HepG2 (cell line): ENCODE data around the gene VEGFB. TPM values are rescaled to one million over a fixed set of nuclear protein-coding genes. Genes with fewer than 3 reads are reported as not detected.
A peak's percentile ranks its signal among the peaks of the same experiment; 100 is the strongest.

Experiments used
- ATAC-seq: fragments of 200-7000 bp; cut with Tn5 transposase; 3 replicates; pipeline ENCODE4 v1.9.1; 2020; ENCODE audit warnings: mild to moderate bottlenecking, moderate library complexity
- BruUV-seq: library from RNA; stranded (reverse); fragments of 400-500 nt; replicated peaks from 2 replicates; lab custom pipeline; 2021; lab: Mats Ljungman, UMichigan
- CTCF ChIA-PET: fragments of 300-600 bp; formaldehyde crosslinking; extraction: SDS; loops from one replicate; lab custom pipeline; 2021; ENCODE audit warnings: low total read pairs, inconsistent platforms, low intra/inter-chr PET ratio; lab: Yijun Ruan, JAX
- POLR2A ChIA-PET: fragments of 350-600 bp; sonication (Branson Sonifier 250); formaldehyde crosslinking; loops from one replicate; lab custom pipeline; 2020; ENCODE audit warnings: antibody characterized with exemption, inconsistent platforms; lab: Yijun Ruan, JAX
- DNase-seq: peaks from one replicate; pipeline ENCODE4 v3.0.0-alpha.2; 2015; ENCODE audit warnings: low spot score
- FAIRE-seq: peaks from 3 replicates; lab custom pipeline; 2011; peaks lifted over from hg19 to GRCh38; lab: Jason Lieb, UNC
- H2AFZ ChIP-seq: one replicate; pipeline ENCODE4 v1.6.1; 2011; ENCODE audit warnings: low read length, inconsistent platforms
- H3K27ac ChIP-seq: fragments of 300-600 bp; 3 replicates; pipeline ENCODE4 v1.8.0; 2011; ENCODE audit warnings: mixed run types, mild to moderate bottlenecking, mixed read lengths, low read length, inconsistent platforms; ENCODE audit not compliant: insufficient read depth; ENCODE audit errors: extremely low read length
- H3K27me3 ChIP-seq, 2 experiments: fragments of 200-600 bp in 1 of 2; 2 replicates in 1 of 2; 3 replicates in 1 of 2; pipeline versions ENCODE4 v1.6.0 to v1.8.0; 2011; ENCODE audit warnings: low read length in 2 of 2, mild to moderate bottlenecking in 2 of 2, moderate library complexity in 2 of 2, inconsistent platforms in 1 of 2; ENCODE audit not compliant: insufficient read depth in 2 of 2, control insufficient read depth in 1 of 2
- H3K36me3 ChIP-seq, 2 experiments: fragments of 200-600 bp in 1 of 2; replicated peaks in 1 of 2; 2 replicates in 1 of 2; 3 replicates in 1 of 2; pipeline versions ENCODE4 v1.5.1 to v1.8.0; 2011; ENCODE audit warnings: low read length in 2 of 2, inconsistent platforms in 1 of 2; ENCODE audit not compliant: insufficient read depth in 2 of 2, control insufficient read depth in 1 of 2
- H3K4me1 ChIP-seq: 2 replicates; pipeline ENCODE4 v1.5.1; 2012; ENCODE audit warnings: low read length, inconsistent platforms; ENCODE audit not compliant: insufficient read depth
- H3K4me2 ChIP-seq: 2 replicates; pipeline ENCODE4 v1.6.0; 2011; ENCODE audit warnings: low read depth, low read length, inconsistent platforms
- H3K4me3 ChIP-seq, 3 experiments: fragments of 200-600 bp in 1 of 3; sonication (generic), shearing (Covaris generic) in 1 of 3; replicated peaks in 1 of 3; 2 replicates each; pipeline ENCODE4 v1.5.1; 2011 to 2016; ENCODE audit warnings: low read length in 3 of 3, inconsistent platforms in 2 of 3, low read depth in 2 of 3, mild to moderate bottlenecking in 2 of 3, control low read depth in 1 of 3, mixed read lengths in 1 of 3; ENCODE audit not compliant: insufficient read depth in 1 of 3
- H3K79me2 ChIP-seq: one replicate; pipeline ENCODE4 v1.6.1; 2011; ENCODE audit warnings: low read length, inconsistent platforms; ENCODE audit not compliant: insufficient read depth
- H3K9ac ChIP-seq: 2 replicates; pipeline ENCODE4 v1.6.0; 2011; ENCODE audit warnings: mild to moderate bottlenecking, low read depth, low read length, inconsistent platforms; ENCODE audit not compliant: insufficient read depth
- H3K9me3 ChIP-seq: 2 replicates; pipeline ENCODE4 v1.5.1; 2012; ENCODE audit warnings: mild to moderate bottlenecking, low read length
- H4K20me1 ChIP-seq: 2 replicates; pipeline ENCODE4 v1.6.0; 2011; ENCODE audit warnings: inconsistent platforms, mild to moderate bottlenecking, low read length, moderate library complexity; ENCODE audit not compliant: insufficient read depth
- MATR3 ChIP-seq: sonication (generic); formaldehyde crosslinking; IDR thresholded peaks from 2 replicates; pipeline ENCODE4 v1.4.0; 2020; ENCODE audit warnings: missing genetic modification reagents
- ZNF329 ChIP-seq: sonication (generic); formaldehyde crosslinking; IDR thresholded peaks from 2 replicates; pipeline ENCODE4 v1.9.0; 2021; ENCODE audit warnings: low read depth, mild to moderate bottlenecking, missing genetic modification reagents
- ZNF34 ChIP-seq: sonication (generic); formaldehyde crosslinking; IDR thresholded peaks from 2 replicates; pipeline ENCODE4 v1.4.0; 2020; ENCODE audit warnings: mild to moderate bottlenecking, missing genetic modification reagents, borderline replicate concordance
- ZNF629 ChIP-seq: sonication (generic); formaldehyde crosslinking; conservative IDR thresholded peaks from 2 replicates; pipeline ENCODE4 v1.5.0; 2020; ENCODE audit warnings: missing genetic modification reagents
- ZNF891 ChIP-seq: sonication (generic); formaldehyde crosslinking; IDR thresholded peaks from 2 replicates; pipeline ENCODE4 v1.5.0; 2020; ENCODE audit warnings: mild to moderate bottlenecking, missing genetic modification reagents
- WGBS: methylation state at CpG from one replicate; pipeline ENCODE4 v1.1.6; 2017; ENCODE audit warnings: low lambda C conversion rate; 5-methylcytosine and 5-hydroxymethylcytosine counted together
- in situ Hi-C: cut with HindIII; loops from 2 replicates; pipeline ENCODE4 v1.10.0; 2017; ENCODE audit warnings: low pct_unique_long_range_greater_than_20kb; ENCODE audit not compliant: extremely low pct_ligation_motif_present
- intact Hi-C: fragments of 100-400 bp; cut with micrococcal nuclease; formaldehyde crosslinking; loops from one replicate; pipeline ENCODE4 v1.10.0; 2022; ENCODE audit not compliant: unreplicated experiment
- polyA plus RNA-seq, 8 experiments: library from polyadenylated mRNA; depleted of rRNA in 3 of 8; stranded (reverse) in 7 of 8; unstranded in 1 of 8; fragments of >200 nt; fragmentation: Illumina TruSeq in 4 of 8; extraction: Trizol in 4 of 8; gene quantifications; 2 replicates each; pipeline versions ENCODE4 v1.2.1 to v1.2.3, GENCODE V29; 2011 to 2016; ENCODE audit warnings: low read depth in 4 of 8, missing spikeins in 1 of 8, mixed read lengths in 1 of 8; ENCODE audit not compliant: insufficient read depth in 1 of 8
- total RNA-seq, 5 experiments: library from RNA; depleted of rRNA; stranded (reverse); fragments of >200 nt; fragmentation: Illumina TruSeq; extraction: Trizol; gene quantifications; 2 replicates each; pipeline ENCODE4 v1.2.3, GENCODE V29; 2016; ENCODE audit warnings: low read depth in 1 of 5
- TF ChIP-seq, protein P1 (sequence below): sonication (generic); formaldehyde crosslinking; IDR thresholded peaks from 2 replicates; pipeline ENCODE4 v1.5.1; 2020; ENCODE audit warnings: missing genetic modification reagents, mild to moderate bottlenecking, borderline replicate concordance
- TF ChIP-seq, protein P2 (sequence below): IDR thresholded peaks from 2 replicates; pipeline ENCODE4 v1.6.1; 2018; ENCODE audit warnings: missing genetic modification reagents

The VEGFB gene
- total and polyA plus RNA-seq, 2 of the 13 experiments (the other 11 are each of a cell fraction or from before 2014, with no cell fraction given), result 9.0 to 11.3 TPM

DNA sequence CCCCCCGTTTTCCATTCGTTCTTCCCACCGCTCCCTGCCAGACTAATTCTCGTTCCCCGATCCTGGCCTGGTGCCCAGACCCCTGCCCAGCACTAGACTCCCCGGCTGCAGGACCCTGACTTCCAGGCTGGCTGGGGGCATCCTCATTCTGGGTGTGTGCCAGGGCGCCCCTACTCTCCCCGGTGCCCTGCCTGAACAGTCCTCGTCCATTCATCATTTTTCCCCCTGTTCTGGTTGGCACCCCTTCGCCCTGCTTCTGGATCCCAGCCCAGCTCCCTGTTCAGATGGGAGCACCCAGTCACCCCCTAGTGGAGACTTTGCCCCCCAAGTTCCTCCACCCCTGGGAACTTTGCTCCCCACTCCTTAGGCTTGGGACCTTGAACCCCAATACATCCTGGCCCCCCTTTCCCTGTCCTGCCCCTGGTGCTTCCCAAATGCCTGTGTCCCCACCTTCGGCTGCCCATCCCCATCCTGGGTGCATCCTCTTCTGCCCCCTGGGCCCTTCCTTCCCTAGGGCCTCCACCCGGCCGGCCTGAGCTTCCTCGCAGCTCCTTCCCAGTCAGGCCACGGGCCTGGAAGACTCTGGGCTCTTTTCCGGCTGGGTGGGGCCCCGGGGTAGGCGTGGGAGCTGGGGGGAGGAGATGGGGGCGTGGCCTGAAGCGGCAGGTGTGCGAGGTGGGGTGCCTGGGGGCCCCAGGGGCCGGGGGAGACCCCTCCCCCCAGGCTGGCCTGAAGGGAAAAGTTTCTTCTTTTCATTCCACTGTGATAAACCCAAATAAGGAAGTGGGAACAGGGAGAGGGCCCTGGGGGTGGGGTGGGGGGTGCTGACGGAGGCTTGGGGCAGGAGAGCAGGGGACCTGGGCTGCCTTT, 17.9 kb downstream of the VEGFB start (continued):
- TF ChIP-seq, protein P1, sequence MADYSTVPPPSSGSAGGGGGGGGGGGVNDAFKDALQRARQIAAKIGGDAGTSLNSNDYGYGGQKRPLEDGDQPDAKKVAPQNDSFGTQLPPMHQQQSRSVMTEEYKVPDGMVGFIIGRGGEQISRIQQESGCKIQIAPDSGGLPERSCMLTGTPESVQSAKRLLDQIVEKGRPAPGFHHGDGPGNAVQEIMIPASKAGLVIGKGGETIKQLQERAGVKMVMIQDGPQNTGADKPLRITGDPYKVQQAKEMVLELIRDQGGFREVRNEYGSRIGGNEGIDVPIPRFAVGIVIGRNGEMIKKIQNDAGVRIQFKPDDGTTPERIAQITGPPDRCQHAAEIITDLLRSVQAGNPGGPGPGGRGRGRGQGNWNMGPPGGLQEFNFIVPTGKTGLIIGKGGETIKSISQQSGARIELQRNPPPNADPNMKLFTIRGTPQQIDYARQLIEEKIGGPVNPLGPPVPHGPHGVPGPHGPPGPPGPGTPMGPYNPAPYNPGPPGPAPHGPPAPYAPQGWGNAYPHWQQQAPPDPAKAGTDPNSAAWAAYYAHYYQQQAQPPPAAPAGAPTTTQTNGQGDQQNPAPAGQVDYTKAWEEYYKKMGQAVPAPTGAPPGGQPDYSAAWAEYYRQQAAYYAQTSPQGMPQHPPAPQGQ, result no peak
- TF ChIP-seq, protein P2, sequence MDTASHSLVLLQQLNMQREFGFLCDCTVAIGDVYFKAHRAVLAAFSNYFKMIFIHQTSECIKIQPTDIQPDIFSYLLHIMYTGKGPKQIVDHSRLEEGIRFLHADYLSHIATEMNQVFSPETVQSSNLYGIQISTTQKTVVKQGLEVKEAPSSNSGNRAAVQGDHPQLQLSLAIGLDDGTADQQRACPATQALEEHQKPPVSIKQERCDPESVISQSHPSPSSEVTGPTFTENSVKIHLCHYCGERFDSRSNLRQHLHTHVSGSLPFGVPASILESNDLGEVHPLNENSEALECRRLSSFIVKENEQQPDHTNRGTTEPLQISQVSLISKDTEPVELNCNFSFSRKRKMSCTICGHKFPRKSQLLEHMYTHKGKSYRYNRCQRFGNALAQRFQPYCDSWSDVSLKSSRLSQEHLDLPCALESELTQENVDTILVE (CRISPR knock-in tag), result no peak
- TF ChIP-seq MATR3 (no peak), ZNF891 (0 out of 2 replicates have a peak, but pooled peaks have one; percentile 43)

DNA sequence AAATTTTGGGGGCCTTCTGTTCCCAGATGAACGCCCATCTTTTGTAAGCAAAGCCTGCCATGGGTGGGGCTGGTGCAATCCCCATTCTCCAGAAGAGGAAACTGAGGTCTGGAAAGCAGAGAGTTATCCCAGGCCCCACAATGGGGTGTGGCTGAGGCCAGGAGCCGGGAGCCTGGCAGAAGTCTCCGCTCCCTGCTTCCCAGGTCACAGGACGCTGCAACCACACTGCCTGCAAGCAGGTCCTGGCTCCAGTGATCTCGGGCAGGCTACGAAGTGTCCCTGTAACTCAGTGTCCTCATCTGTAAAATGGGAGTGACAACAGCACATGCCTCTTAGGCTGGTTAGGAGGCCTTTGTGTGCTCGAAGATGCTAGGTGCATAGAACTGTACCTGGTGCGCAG, 18.7 kb downstream of the VEGFB start:
- peak; percentile 74 for TF ChIP-seq ZNF629 (CRISPR knock-in tag)
- no peak for TF ChIP-seq ZNF34 (CRISPR knock-in tag)
- no peak for TF ChIP-seq ZNF329 (CRISPR knock-in tag)
- CTCF ChIA-PET, result no interaction called here
- Histone ChIP-seq H4K20me1 (no peaks in the 10 kb centered on the region), H3K79me2 (peaks cover 7% of the 10 kb centered on the region), H3K4me2 (no peak overlapping the region), H3K36me3 (peaks cover 5 to 10% of the 10 kb centered on the region in 2 experiments; a peak in 1 of 5 replicates), H3K4me1 (peaks cover 46% of the 10 kb centered on the region), H3K27ac (no peak overlapping the region), H3K9me3 (no peaks in the 10 kb centered on the region), H3K9ac (no peak overlapping the region), H3K27me3 (no peaks in the 10 kb centered on the region; a peak in 1 of 5 replicates), H2AFZ (no peak overlapping the region), H3K4me3 (no peak overlapping the region)
- no peak for FAIRE-seq
- POLR2A ChIA-PET, result interaction anchor here (1.3 to 2.1 kb wide), 2 partner anchors 12 to 52 kb away, joined by 6 to 7 read pairs; partner anchors contain the start of gene ESRRA
- WGBS, result 90% methylated on average over 3 of the region's 8 CpGs
- in situ Hi-C loops, result no loop called here
- no peak for ATAC-seq
- no TSS peak for BruUV-seq
- DNase-seq, result no peak
- intact Hi-C loops, result no loop called here
